ENCODE measurements around the gene KIAA0586. TPM values are rescaled to one million over a fixed set of nuclear protein-coding genes. Genes with fewer than 3 reads are reported as not detected.
"Not testable (repeated sequence)": the region's sequence is repeated elsewhere in the genome, so short reads cannot be mapped to it uniquely, and the experiment has no call there.

Gene KIAA0586
- total RNA-seq, 1 experiment from 2014 or later, result 26.2 TPM

- Mint-ChIP-seq H3K27me3 (ENCODE audit: insufficient read depth, unreplicated experiment) (peaks cover 25% of the 10 kb centered on the region), H3K27ac (ENCODE audit: low read depth, unreplicated experiment) (no peak overlapping the region), H3K4me3 (ENCODE audit: unreplicated experiment) (no peak overlapping the region), H3K4me1 (ENCODE audit: insufficient read depth, unreplicated experiment) (no peaks in the 10 kb centered on the region), H3K36me3 (ENCODE audit: insufficient read depth, unreplicated experiment) (peaks cover 6% of the 10 kb centered on the region), H3K9me3 (ENCODE audit: unreplicated experiment) (no peaks in the 10 kb centered on the region)
- intact Hi-C loops (cut with micrococcal nuclease), result no loop called here
- ChIA-PET POLR2A (interaction anchor here (0.6 kb wide), 1 partner anchor 1118 kb away, joined by 4 read pairs; no protein-coding TSS in a partner anchor), CTCF (no interaction called here)
- no TSS peak for BruUV-seq (replicated peaks)
- DNase-seq (ENCODE audit: unreplicated experiment), result no peak
- no peak for TF ChIP-seq CTCF (IDR thresholded peaks at IDR 0.05; ENCODE audit: unreplicated experiment)
These were observed 145.3 kb downstream of the KIAA0586 start for GRCh38 chr14:58572863-58573262.

GRCh38 chr14:58574623-58575022 lies 147.1 kb downstream of the KIAA0586 start:
- Mint-ChIP-seq H3K4me3 (ENCODE audit: unreplicated experiment) (no peak overlapping the region), H3K27me3 (ENCODE audit: insufficient read depth, unreplicated experiment) (peaks cover 25% of the 10 kb centered on the region), H3K9me3 (ENCODE audit: unreplicated experiment) (no peaks in the 10 kb centered on the region), H3K27ac (ENCODE audit: low read depth, unreplicated experiment) (no peak overlapping the region), H3K4me1 (ENCODE audit: insufficient read depth, unreplicated experiment) (no peaks in the 10 kb centered on the region), H3K36me3 (ENCODE audit: insufficient read depth, unreplicated experiment) (peaks cover 6% of the 10 kb centered on the region)
- BruUV-seq (replicated peaks), result no TSS peak
- no peak for TF ChIP-seq CTCF (IDR thresholded peaks at IDR 0.05; ENCODE audit: unreplicated experiment)
- no peak for DNase-seq (ENCODE audit: unreplicated experiment)
- CTCF ChIA-PET, result interaction anchor here (0.5 kb wide), 1 partner anchor 140 kb away, joined by 4 read pairs; no protein-coding TSS in a partner anchor
- intact Hi-C loops (cut with micrococcal nuclease), result no loop called here
- POLR2A ChIA-PET, result no interaction called here

- POLR2A ChIA-PET, result no interaction called here
- H3K4me3 Mint-ChIP-seq (ENCODE audit: unreplicated experiment), result no peak overlapping the region
- TF ChIP-seq CTCF (IDR thresholded peaks at IDR 0.05; ENCODE audit: unreplicated experiment), result no peak
- H3K36me3 Mint-ChIP-seq (ENCODE audit: insufficient read depth, unreplicated experiment), result peaks cover 13% of the 10 kb centered on the region
- no TSS peak for BruUV-seq (replicated peaks)
- H3K9me3 Mint-ChIP-seq (ENCODE audit: unreplicated experiment), result no peaks in the 10 kb centered on the region
- intact Hi-C loops (cut with micrococcal nuclease), result no loop called here
- no peaks in the 10 kb centered on the region for H3K4me1 Mint-ChIP-seq (ENCODE audit: insufficient read depth, unreplicated experiment)
- CTCF ChIA-PET, result interaction anchor here (0.9 kb wide), 1 partner anchor 22 kb away, joined by 3 read pairs; no protein-coding TSS in a partner anchor
- peaks cover 25% of the 10 kb centered on the region for H3K27me3 Mint-ChIP-seq (ENCODE audit: insufficient read depth, unreplicated experiment)
- H3K27ac Mint-ChIP-seq (ENCODE audit: low read depth, unreplicated experiment), result no peak overlapping the region
- DNase-seq (ENCODE audit: unreplicated experiment), result no peak
These were observed 148.4 kb downstream of the KIAA0586 start for GRCh38 chr14:58575956-58576355.

- intact Hi-C loops (cut with micrococcal nuclease); H3K4me1 Mint-ChIP-seq (ENCODE audit: insufficient read depth, unreplicated experiment); H3K4me3 Mint-ChIP-seq (ENCODE audit: unreplicated experiment); H3K27ac Mint-ChIP-seq (ENCODE audit: low read depth, unreplicated experiment); H3K36me3 Mint-ChIP-seq (ENCODE audit: insufficient read depth, unreplicated experiment); CTCF ChIA-PET; POLR2A ChIA-PET; BruUV-seq (replicated peaks); DNase-seq (ENCODE audit: unreplicated experiment): not testable (repeated sequence)
- Mint-ChIP-seq H3K9me3 (ENCODE audit: unreplicated experiment) (peaks cover 11% of the 10 kb centered on the region), H3K27me3 (ENCODE audit: insufficient read depth, unreplicated experiment) (peaks cover 32% of the 10 kb centered on the region)
These were observed 152.5 kb downstream of the KIAA0586 start for GRCh38 chr14:58580035-58580434.

- POLR2A ChIA-PET; CTCF ChIA-PET; H3K36me3 Mint-ChIP-seq (ENCODE audit: insufficient read depth, unreplicated experiment); H3K4me3 Mint-ChIP-seq (ENCODE audit: unreplicated experiment); DNase-seq (ENCODE audit: unreplicated experiment); BruUV-seq (replicated peaks); H3K4me1 Mint-ChIP-seq (ENCODE audit: insufficient read depth, unreplicated experiment); intact Hi-C loops (cut with micrococcal nuclease); H3K27ac Mint-ChIP-seq (ENCODE audit: low read depth, unreplicated experiment): not testable (repeated sequence)
- Mint-ChIP-seq H3K9me3 (ENCODE audit: unreplicated experiment) (peaks cover 11% of the 10 kb centered on the region), H3K27me3 (ENCODE audit: insufficient read depth, unreplicated experiment) (peaks cover 31% of the 10 kb centered on the region)
These were observed 153.9 kb downstream of the KIAA0586 start for GRCh38 chr14:58581389-58581788.

Data from MCF 10A (cell line).